SK-N-SH treated with all-trans-retinoic acid at 6 μM for 48 hours (cell line): ENCODE results near the gene CDK18.

Source experiments
- ATAC-seq: fragments of 200-7000 bp; cut with Tn5 transposase; 3 replicates; pipeline ENCODE4 v1.9.1; 2020; ENCODE audit warnings: mild to moderate bottlenecking, moderate library complexity
- ARNTL ChIP-seq: fragments of 450-650 bp; formaldehyde crosslinking; IDR thresholded peaks from 2 replicates; pipeline ENCODE4 v1.5.0; 2020; ENCODE audit warnings: low read depth, mild to moderate bottlenecking, moderate library complexity, borderline replicate concordance
- BACH2 ChIP-seq: fragments of 250-450 bp; sonication (Bioruptor Pico); IDR thresholded peaks from 2 replicates; pipeline ENCODE4 v1.9.0; 2021; ENCODE audit warnings: mild to moderate bottlenecking, borderline replicate concordance
- CSDC2 ChIP-seq: fragments of 250-450 bp; sonication (Bioruptor Pico); IDR thresholded peaks from 2 replicates; pipeline ENCODE4 v1.5.0; 2020; ENCODE audit warnings: mild to moderate bottlenecking, moderate library complexity
- ESRRG ChIP-seq: fragments of 250-450 bp; sonication (Bioruptor Pico); IDR thresholded peaks from 2 replicates; pipeline ENCODE4 v1.6.1; 2021; ENCODE audit warnings: mild to moderate bottlenecking
- ISL1 ChIP-seq: fragments of 250-450 bp; sonication (Bioruptor Pico); IDR thresholded peaks from 2 replicates; pipeline ENCODE4 v2.1.2; 2022; ENCODE audit warnings: mild to moderate bottlenecking, moderate library complexity
- OSR1 ChIP-seq: fragments of 250-450 bp; sonication (Bioruptor Pico); IDR thresholded peaks from 2 replicates; pipeline ENCODE4 v1.8.0; 2022; ENCODE audit warnings: moderate library complexity, mild to moderate bottlenecking, inconsistent platforms
- PPARA ChIP-seq: fragments of 250-450 bp; sonication (Bioruptor Pico); IDR thresholded peaks from 2 replicates; pipeline ENCODE4 v1.5.0; 2020; ENCODE audit warnings: mild to moderate bottlenecking, borderline replicate concordance
- RARB ChIP-seq: fragments of 250-450 bp; sonication (Bioruptor Pico); IDR thresholded peaks from 2 replicates; pipeline ENCODE4 v1.8.0; 2021; ENCODE audit warnings: mild to moderate bottlenecking, moderate library complexity
- SNAI2 ChIP-seq: fragments of 250-450 bp; sonication (Bioruptor Pico); IDR thresholded peaks from 2 replicates; pipeline ENCODE4 v1.5.0; 2020; ENCODE audit warnings: mild to moderate bottlenecking, moderate library complexity
- TCF4 ChIP-seq: fragments of 250-450 bp; sonication (Bioruptor Pico); IDR thresholded peaks from 2 replicates; pipeline ENCODE4 v1.8.0; 2021; ENCODE audit warnings: mild to moderate bottlenecking, moderate library complexity, borderline replicate concordance
- TOX ChIP-seq: fragments of 250-450 bp; sonication (Bioruptor Pico); IDR thresholded peaks from 2 replicates; pipeline ENCODE4 v1.8.0; 2021; ENCODE audit warnings: mild to moderate bottlenecking, moderate library complexity, borderline replicate concordance
- ZC3H10 ChIP-seq: fragments of 250-450 bp; sonication (Bioruptor Pico); IDR thresholded peaks from 2 replicates; pipeline ENCODE4 v1.5.1; 2021; ENCODE audit warnings: mild to moderate bottlenecking, moderate library complexity
- ZFP3 ChIP-seq: fragments of 250-450 bp; sonication (Bioruptor Pico); IDR thresholded peaks from 2 replicates; pipeline ENCODE4 v1.5.0; 2020; ENCODE audit warnings: mild to moderate bottlenecking, moderate library complexity
- ZNF565 ChIP-seq: fragments of 450-650 bp; formaldehyde crosslinking; conservative IDR thresholded peaks from 2 replicates; pipeline ENCODE4 v1.5.0; 2020; ENCODE audit warnings: low read depth, mild to moderate bottlenecking, moderate library complexity
- ZNF70 ChIP-seq: fragments of 450-650 bp; formaldehyde crosslinking; IDR thresholded peaks from 2 replicates; pipeline ENCODE4 v1.5.0; 2020; ENCODE audit warnings: mild to moderate bottlenecking, moderate library complexity
- ZNF8 ChIP-seq: fragments of 450-650 bp; formaldehyde crosslinking; IDR thresholded peaks from 2 replicates; pipeline ENCODE4 v1.5.0; 2020; ENCODE audit warnings: mild to moderate bottlenecking, moderate library complexity
- TF ChIP-seq, protein P1 (sequence below): fragments of 250-450 bp; sonication (Bioruptor Pico); IDR thresholded peaks from 2 replicates; pipeline ENCODE4 v1.5.1; 2021; ENCODE audit warnings: mild to moderate bottlenecking, moderate library complexity
- TF ChIP-seq, protein P2 (sequence below): fragments of 250-450 bp; sonication (Bioruptor Pico); IDR thresholded peaks from 2 replicates; pipeline ENCODE4 v1.5.1; 2020; ENCODE audit warnings: low read depth, mild to moderate bottlenecking, moderate library complexity
- TF ChIP-seq, protein P3 (sequence below): fragments of 250-450 bp; sonication (Bioruptor Pico); IDR thresholded peaks from 2 replicates; pipeline ENCODE4 v1.5.0; 2020; ENCODE audit warnings: mild to moderate bottlenecking, moderate library complexity
- TF ChIP-seq, protein P4 (sequence below): fragments of 250-450 bp; sonication (Bioruptor Pico); IDR thresholded peaks from 2 replicates; pipeline ENCODE4 v1.8.0; 2020; ENCODE audit warnings: mild to moderate bottlenecking, moderate library complexity, borderline replicate concordance

Gene CDK18

DNA sequence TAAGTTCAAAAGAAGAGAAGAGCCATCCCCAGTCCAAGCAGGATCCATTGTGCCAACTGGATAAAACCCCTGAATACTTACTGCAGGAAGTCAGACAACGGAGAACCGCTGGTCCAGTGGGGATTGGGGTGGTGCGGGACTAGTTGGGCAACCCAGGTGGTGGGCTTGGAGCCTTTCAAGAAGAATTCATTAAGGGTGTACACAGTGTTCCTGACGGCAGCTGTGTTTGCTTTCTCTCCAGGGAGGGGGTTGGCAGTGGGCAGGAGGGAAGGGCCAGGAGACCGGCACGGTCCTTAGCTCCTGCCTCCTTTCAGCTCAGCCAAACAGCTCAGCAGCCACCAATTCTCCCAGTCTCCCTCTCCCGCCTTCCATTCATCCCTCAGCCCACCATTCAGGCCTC, 7.1 kb upstream of the CDK18 start:
- TF ChIP-seq ZNF8 (CRISPR knock-in tag), result no peak
- no peak for TF ChIP-seq OSR1
- TF ChIP-seq, protein P1, sequence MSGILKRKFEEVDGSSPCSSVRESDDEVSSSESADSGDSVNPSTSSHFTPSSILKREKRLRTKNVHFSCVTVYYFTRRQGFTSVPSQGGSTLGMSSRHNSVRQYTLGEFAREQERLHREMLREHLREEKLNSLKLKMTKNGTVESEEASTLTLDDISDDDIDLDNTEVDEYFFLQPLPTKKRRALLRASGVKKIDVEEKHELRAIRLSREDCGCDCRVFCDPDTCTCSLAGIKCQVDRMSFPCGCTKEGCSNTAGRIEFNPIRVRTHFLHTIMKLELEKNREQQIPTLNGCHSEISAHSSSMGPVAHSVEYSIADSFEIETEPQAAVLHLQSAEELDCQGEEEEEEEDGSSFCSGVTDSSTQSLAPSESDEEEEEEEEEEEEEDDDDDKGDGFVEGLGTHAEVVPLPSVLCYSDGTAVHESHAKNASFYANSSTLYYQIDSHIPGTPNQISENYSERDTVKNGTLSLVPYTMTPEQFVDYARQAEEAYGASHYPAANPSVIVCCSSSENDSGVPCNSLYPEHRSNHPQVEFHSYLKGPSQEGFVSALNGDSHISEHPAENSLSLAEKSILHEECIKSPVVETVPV (CRISPR knock-in tag), result no peak
- no peak for TF ChIP-seq RARB (CRISPR knock-in tag)
- TF ChIP-seq, protein P2, sequence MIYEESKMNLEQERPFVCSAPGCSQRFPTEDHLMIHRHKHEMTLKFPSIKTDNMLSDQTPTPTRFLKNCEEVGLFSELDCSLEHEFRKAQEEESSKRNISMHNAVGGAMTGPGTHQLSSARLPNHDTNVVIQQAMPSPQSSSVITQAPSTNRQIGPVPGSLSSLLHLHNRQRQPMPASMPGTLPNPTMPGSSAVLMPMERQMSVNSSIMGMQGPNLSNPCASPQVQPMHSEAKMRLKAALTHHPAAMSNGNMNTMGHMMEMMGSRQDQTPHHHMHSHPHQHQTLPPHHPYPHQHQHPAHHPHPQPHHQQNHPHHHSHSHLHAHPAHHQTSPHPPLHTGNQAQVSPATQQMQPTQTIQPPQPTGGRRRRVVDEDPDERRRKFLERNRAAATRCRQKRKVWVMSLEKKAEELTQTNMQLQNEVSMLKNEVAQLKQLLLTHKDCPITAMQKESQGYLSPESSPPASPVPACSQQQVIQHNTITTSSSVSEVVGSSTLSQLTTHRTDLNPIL (CRISPR knock-in tag), result no peak
- TF ChIP-seq ISL1 (CRISPR knock-in tag), result no peak
- no peak for TF ChIP-seq TCF4 (CRISPR knock-in tag)
- ATAC-seq, result no peak

DNA sequence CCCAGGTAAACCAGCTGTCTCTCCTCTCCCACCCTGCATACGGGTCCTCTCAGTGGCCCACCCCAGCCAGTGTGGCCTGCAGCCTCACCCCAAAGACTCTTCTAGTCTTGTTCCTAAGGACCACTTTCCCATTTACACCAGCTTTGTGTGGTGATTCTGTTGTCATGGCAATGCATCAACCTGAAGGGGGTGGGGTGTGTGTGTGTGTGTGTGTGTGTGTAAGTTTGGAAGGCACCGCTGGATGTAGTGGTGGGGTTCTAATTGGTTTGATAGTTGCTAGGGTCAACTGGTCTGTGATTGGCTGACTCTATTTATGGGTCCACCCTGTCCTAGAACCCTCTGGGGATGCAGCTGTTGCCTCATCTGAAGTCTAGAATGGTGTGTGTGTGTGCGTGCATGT, 4.7 kb upstream of the CDK18 start:
- no peak for ATAC-seq
- TF ChIP-seq, protein P1 (CRISPR knock-in tag), result no peak
- no peak for TF ChIP-seq TOX (CRISPR knock-in tag)
- TF ChIP-seq TCF4 (CRISPR knock-in tag), result no peak
- no peak for TF ChIP-seq ZNF70
- no peak for TF ChIP-seq BACH2 (CRISPR knock-in tag)
- no peak for TF ChIP-seq RARB (CRISPR knock-in tag)
- no peak for TF ChIP-seq ARNTL (CRISPR knock-in tag)
- TF ChIP-seq, protein P3, sequence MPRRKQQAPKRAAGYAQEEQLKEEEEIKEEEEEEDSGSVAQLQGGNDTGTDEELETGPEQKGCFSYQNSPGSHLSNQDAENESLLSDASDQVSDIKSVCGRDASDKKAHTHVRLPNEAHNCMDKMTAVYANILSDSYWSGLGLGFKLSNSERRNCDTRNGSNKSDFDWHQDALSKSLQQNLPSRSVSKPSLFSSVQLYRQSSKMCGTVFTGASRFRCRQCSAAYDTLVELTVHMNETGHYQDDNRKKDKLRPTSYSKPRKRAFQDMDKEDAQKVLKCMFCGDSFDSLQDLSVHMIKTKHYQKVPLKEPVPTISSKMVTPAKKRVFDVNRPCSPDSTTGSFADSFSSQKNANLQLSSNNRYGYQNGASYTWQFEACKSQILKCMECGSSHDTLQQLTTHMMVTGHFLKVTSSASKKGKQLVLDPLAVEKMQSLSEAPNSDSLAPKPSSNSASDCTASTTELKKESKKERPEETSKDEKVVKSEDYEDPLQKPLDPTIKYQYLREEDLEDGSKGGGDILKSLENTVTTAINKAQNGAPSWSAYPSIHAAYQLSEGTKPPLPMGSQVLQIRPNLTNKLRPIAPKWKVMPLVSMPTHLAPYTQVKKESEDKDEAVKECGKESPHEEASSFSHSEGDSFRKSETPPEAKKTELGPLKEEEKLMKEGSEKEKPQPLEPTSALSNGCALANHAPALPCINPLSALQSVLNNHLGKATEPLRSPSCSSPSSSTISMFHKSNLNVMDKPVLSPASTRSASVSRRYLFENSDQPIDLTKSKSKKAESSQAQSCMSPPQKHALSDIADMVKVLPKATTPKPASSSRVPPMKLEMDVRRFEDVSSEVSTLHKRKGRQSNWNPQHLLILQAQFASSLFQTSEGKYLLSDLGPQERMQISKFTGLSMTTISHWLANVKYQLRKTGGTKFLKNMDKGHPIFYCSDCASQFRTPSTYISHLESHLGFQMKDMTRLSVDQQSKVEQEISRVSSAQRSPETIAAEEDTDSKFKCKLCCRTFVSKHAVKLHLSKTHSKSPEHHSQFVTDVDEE, result no peak
- TF ChIP-seq CSDC2 (CRISPR knock-in tag), result no peak

DNA sequence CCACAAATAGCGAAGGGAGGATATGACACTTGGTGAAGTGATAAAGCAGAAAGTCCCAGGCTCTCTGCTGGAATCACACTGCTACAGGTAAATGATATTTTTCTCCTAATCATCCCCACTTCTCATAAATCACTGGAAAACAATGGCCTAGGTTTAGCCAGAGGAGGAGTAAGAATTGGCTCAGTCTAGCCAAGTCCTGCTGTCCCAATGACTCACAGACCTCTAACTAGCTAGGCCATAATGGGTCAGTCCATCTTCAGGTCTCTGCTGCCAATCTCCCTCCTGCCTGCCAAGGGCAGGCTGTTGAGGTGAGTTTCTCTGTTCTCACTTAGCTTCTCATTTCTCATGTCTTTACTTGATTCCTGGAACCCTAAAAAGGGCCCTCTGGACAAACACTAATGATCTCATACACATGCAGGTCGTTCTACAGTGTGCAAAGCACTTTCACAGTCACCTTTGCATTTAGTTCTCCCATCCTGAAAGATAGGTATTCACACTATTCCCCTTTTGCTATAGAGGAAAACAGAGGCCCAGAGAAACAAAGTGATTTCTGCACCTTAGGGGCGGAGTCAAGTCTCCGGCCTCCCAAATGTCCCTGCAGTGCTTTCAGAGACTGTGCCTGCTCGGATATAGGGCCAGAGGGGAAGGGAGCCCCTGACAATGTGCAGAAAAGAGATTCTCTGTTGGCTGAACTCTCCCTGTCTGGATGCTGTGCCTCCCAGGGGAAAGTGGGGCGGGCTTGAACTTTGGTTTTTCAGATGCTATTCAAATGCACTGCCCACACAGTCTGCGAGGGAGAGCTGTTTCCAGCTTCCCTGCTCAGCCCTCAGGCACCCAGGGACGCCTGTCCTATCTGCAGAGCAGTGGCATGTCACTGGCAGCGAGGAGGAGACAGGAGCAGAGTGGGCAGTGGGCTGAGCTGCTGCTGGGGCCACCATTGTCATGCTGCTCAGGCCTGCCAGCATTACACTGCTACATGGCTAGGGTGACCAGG, 3.9 kb upstream of the CDK18 start:
- TF ChIP-seq, protein P3, result no peak
- TF ChIP-seq ARNTL (CRISPR knock-in tag) (no peak), ZFP3 (CRISPR knock-in tag) (no peak), OSR1 (no peak), SNAI2 (CRISPR knock-in tag) (no peak), ISL1 (CRISPR knock-in tag) (no peak), BACH2 (CRISPR knock-in tag) (no peak), PPARA (no peak), RARB (CRISPR knock-in tag) (no peak), ZC3H10 (CRISPR knock-in tag) (no peak), ESRRG (CRISPR knock-in tag) (no peak), ZNF565 (CRISPR knock-in tag) (no peak)
- TF ChIP-seq, protein P4, sequence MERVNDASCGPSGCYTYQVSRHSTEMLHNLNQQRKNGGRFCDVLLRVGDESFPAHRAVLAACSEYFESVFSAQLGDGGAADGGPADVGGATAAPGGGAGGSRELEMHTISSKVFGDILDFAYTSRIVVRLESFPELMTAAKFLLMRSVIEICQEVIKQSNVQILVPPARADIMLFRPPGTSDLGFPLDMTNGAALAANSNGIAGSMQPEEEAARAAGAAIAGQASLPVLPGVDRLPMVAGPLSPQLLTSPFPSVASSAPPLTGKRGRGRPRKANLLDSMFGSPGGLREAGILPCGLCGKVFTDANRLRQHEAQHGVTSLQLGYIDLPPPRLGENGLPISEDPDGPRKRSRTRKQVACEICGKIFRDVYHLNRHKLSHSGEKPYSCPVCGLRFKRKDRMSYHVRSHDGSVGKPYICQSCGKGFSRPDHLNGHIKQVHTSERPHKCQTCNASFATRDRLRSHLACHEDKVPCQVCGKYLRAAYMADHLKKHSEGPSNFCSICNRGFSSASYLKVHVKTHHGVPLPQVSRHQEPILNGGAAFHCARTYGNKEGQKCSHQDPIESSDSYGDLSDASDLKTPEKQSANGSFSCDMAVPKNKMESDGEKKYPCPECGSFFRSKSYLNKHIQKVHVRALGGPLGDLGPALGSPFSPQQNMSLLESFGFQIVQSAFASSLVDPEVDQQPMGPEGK, result no peak
- TF ChIP-seq, protein P1 (CRISPR knock-in tag), result no peak
- no peak; the same call in 2 of the 3 replicates for ATAC-seq
